Stimulated activated CD8-positive, alpha-beta memory T cell treated with anti-CD3 and anti-CD28 coated beads, Interleukin-15, amount 100 ng/mL, for 1 hour (primary cell): ENCODE results near the gene FGF14.

Source experiments
- DNase-seq: peaks from one replicate; pipeline ENCODE4 v3.0.0-alpha.2; 2020; ENCODE audit warnings: low read depth

Gene FGF14

DNA sequence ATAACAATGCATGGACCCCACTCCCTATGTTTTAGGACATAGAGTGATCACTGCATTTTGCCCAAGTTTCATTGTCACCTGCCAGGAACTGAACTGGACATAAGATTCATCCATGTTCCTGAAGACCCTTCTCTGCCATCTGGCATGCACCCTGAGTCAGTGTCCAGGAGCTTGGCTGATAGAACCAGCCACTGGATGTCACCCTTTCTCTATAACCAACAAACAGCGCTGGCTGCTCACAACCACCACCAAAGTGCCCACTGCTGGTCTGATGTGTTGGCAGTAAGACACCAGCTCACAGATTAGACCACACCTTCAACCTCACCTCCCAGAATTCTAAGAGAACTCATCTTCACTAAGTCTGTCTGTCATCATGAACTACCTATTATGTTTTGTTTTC lies 616.0 kb downstream of the FGF14 start:
- DNase-seq, result no peak

DNA sequence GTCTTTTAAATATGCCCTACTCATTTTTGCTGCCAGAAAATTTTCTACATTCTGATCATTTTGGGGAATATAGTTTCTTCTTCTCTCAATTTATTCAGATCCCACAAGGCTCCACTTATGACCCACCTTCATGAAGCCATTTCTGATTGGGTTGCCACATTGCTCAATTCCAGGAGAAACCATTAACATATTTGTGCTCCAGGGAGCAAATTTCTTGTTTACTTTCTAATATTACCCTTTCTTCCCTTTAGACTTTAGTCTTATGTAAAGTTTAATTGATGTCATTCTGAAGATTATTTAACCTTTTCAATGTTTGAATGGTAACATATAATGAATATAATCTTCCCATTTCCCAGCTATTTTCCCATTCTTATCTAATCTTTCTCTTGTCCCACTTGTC lies 617.5 kb downstream of the FGF14 start:
- DNase-seq, result no peak

DNA sequence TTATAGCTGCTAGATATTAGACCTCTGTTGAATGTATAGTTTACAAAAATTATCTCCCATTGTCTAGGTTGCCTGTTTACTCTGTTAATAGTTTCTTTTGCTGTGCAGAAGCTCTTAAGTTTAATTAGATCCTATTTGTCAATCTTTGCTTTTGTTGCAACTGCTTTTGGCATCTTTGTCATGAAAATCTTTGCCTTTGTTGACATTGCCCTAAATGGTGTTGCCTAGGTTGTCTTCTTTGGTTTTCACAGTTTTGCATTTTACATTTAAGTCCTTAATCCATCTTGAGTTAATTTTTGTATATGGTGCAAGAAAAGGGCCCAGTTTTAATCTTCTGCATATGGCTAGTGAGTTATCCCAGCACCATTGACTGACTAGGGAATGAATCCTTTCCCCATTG lies 618.3 kb downstream of the FGF14 start:
- no peak for DNase-seq

DNA sequence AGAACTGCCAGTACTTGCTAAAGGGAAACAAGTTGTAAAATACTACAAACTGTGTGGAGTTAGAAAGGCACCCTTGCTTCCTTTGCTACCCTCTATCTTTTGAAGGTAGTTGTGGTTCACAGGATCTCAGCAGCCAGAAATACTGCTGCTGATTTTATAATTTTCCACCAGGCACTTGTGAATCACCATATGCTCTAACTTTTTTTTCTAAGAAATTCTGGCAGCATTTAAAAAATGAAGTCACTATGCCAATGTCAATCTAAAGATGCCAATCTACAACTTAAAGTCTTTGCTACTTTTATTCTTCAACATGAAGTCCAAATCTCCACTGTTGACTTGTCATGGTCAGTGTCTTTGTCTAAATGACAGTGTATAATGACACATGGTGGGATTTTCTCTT lies 621.6 kb downstream of the FGF14 start:
- DNase-seq, result no peak

DNA sequence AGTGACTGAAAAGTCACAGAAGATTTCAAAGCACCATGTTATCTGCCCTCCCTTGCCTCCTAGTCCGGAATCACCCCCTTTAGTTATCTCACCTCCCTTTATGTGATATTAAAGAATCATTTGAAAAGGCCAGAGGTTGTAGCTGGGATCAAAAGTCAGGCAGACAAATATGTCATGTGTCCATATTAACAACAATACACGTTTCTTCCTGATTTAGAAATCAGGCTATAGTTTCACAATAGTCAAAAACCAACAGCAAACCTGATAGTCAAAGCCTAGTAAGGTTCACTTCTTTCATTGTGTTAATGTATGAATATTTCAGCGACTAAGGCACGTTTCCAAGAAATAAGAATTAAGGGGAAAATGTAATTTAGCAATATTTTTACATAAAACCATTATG lies 622.7 kb downstream of the FGF14 start:
- no peak for DNase-seq

DNA sequence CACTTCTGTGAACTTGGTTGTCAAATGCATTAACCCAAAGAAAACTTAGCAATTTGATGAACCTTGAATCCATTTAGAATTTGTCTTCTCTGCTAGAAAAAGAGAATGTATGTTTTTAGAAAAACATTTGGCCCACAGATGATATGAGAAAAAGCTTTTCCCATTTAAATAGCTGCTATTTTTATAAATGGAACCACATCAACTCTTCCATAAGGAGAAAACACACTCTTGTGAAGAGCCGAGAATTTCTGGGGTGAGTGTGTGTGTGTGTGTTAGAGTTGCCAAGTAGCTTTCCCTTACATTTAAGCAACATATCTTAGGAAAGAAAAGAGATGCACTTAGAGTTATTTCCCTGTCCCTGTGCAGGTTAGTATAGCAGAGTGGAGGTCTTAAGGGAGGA lies 626.6 kb downstream of the FGF14 start:
- no peak for DNase-seq

DNA sequence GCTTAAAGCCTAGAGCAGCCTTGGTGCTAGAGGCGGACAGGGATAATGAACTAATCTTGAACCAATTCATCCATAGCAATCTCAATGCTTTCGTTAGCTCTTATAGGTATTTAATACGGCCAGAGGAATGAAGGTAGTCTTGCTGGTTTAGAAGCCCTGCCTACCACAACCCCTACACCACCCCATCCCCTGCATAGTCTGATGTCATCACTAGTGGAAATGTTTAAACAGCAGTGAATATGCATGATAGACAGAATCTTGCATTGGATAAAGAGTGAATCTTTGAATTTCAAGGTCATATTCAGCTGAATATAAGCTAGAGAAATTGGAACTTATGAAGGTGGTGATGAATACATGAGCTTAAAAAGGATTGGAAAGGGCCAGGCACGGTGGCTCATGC lies 627.5 kb downstream of the FGF14 start:
- DNase-seq, result no peak

DNA sequence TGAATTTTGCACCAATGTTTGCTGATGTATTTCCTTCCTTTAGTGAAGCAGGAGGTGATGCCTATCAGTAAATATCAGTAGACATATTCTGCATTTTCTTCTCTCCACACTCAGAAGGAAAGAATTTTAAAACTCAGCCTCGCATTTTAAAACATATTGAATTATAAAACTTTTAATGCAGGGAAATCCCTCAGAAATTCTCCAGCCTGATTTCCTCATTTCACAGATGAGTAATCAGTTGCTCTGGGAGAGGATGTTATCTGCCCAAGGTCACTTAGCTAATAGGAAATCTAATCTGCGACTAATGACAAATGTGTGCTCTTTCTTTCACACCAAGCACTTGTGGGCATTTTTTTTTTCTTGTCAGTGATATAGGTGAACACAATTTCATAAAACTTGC lies 628.8 kb downstream of the FGF14 start:
- DNase-seq, result no peak

DNA sequence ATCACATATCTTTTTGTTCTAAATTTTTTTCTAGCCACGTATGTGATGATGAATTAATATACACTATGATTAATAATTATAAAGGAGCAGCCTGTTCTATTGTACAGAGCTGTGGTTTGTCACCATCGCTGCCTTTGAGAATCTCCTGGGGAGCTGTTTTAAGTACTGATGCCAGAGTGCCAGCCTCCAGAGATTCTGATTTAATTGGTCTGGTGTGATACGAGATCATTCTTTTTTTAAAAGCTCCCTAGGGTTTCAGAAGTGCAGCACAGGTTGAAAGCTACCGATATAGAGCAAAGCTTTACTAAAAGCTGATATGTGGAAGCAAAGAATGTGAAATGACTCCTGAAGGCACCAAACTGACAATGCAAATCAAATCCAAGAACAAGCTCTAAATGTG lies 634.7 kb downstream of the FGF14 start:
- no peak for DNase-seq

DNA sequence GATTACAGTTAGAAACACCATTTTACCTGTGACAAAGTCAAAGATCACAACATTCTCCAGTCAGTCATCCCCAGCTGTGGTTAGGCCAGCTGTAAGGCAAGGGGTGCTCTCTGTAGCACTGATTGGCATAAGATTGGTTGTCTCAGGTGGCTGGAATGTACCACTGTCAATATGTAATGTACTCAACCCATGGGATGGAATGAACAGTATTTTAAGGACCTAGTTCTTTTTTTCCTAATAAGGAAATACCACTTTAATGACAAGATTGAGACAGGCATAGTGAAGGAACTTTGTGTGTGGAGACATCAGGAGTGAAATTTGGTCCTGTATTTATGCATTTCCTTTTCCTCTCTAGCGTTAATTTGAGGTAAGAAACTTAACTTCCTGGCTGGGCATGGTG lies 638.7 kb downstream of the FGF14 start:
- no peak for DNase-seq

DNA sequence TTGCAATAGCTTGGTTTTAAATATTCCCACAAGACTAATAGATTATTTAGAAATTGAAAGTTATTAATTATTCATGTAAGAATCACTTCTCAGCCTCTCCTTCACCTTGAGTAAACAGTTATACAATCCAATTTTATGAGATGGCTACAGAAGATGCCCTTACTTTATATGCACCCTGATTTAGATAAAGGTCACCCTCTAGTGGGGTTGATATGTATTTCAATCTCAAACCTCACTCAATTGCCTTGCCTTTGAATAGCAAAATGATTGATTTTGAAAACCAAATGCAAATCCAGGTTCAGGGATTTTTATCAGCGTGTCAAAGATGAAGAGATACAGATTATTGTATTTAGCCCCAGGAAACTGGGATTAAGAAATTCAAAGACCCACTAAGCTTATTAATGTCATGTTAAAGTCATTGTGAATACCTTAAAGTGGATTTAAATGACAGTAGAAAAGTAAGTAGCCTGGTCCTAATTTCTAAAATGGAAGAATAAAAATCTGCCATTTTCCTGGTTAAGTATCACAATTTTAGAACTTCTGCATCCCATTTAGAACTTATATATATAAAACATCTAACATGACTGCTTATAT lies 644.3 kb downstream of the FGF14 start:
- DNase-seq, result no peak

DNA sequence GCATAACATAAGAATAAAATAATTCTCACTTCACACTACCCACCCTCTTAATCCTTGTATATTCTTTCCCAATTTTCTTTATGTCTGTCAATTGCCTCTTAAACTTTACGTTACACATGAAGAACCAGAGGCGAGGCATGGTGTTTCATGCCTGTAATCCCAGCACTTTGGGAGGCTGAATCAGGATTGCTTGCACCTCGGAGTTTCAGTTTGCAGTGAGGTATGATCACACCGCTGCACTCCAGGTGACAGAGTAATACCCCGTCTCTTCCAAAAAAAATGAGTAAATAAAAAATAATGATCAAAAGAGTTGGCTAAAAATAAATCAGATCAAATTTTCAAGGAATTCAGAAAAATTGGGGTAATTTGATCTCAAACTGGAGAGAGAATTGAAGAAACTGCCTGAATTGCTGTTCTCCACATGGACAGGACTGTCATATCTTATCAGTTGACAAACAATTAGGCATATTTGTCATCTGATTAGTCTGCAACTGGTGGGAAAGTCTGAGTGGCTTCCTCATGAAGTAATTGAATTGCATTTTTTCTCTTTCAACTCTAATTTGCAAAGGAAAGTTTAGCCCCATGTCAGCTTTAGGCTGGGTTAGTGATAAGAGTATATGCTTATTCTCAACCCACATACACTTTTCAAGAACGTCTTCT lies 646.5 kb downstream of the FGF14 start:
- DNase-seq, result no peak

DNA sequence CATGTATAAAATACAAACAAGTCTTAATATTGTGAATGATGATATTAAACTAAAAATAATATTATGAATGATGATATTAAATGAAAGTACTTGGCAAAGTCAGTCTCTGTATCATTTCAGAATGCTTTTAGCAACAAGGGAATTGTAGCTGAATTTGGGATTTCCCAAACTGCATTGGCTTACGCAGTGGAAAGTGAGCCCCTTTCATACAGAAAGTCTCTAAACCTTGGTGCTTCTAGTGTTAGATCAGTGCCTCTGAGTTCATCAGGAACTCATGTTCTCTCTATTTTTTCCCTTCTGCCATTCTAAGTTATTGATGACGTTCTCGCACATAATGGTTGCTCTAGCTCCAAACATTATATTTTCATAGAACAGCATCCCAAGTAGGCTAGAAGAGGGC lies 649.4 kb downstream of the FGF14 start:
- no peak for DNase-seq

DNA sequence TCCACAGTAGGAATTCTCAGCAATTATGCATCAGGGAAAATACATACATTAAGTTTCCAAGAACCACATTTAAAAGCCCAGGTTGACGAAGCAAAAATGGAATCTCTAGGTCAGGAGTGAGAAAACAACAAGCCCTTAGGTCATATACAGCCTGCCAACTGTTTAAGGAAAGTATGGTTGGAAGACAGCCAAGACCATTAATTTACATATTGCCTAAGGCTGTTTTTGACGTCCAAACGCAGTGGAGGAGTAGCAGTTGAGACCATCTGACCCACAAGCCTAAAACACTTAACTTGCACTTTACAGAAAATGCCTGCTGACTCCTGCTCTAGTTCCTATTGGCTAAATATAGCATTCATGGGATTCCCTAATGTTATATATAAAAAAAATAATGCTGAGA lies 650.4 kb downstream of the FGF14 start:
- DNase-seq, result no peak

DNA sequence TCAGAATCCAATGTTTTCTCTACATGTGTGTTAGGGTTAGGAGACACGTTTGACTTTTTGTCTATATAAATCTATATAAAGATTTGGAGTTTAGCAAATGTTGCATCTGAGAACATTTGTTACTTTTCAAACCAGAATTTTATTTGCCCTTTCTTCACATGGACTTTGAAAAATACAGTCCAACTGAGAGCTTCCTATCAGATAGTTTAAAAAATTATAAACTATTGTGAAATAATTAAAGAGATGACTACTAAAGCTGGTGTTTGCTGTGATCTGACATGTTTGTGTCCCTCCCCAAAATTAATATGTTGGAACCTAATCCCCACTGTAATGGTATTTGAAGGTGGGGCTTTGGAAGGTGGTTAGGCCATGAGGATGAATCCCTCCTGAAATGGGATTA lies 652.3 kb downstream of the FGF14 start:
- no peak for DNase-seq

DNA sequence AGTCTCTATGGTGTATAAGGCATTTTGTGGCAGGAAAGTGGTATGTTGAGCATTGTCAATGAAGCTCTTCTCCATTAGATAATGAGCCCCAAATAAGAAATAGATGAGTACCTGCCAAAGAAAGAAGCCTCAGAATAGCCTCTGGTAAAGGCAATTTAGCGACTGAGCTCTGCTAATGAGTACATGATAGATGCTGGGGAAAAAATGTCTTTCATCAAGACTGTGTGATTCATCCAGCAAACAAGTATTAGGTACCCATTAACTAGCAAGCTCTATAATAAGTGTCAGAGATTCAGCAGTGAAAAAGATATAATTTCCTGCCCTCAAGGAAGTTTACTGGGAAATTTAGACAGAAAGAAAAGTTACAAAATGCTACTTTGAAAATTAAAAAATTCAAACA lies 654.8 kb downstream of the FGF14 start:
- no peak for DNase-seq

DNA sequence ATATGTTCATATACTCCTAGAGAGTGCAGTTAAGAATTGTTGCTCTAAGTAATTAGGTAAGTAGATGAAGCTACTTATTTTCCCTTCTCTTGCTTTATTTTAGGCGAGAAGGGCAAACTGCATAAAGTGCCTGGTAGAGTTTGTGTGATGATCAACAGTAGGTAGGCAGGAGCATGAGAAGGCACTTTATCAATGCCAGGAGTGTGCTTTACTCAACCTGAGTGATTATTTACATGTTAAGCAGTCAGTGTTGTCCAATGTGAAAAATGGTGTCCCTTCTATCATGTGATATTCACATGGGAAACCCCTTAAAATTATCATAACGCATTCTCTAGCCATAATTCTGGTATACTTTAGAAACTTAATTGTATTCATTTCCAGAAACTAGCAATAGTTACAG lies 655.3 kb downstream of the FGF14 start:
- no peak for DNase-seq

DNA sequence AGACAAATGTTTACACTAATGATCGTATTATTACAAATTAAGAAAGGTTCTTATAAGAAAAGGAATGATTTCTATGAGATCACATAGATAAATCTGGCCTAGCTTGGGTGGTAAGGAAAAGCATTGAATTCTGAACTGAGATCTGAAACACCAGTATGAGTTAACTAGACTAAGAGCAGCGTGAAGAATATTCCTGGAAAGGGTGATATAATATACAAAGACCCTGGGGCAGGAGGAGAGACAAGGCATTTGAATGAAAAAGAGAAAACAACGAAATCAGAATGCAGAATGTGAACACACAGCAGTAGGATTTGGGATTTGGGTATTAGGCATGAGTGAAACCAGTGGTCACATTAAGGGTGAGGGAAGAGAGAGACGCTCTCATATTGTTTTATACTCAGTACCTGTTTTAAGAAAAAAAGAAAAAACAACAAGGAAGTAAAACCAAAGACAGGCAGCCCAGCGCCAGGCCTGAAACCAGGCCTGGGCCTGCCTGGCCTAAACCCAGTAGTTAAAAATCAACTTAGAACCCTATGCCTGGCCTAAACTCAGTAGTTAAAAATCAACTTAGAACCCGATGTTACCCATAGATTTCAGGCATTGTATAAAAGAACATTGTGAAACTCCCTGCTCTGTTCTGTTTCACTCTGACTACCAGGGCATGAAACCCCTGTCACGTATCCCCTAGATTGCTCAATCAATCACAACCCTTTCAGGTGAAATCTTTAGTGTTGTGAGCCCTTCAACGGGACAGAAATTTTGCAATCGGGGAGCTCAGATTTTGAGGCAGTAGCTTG lies 662.3 kb downstream of the FGF14 start:
- no peak for DNase-seq

DNA sequence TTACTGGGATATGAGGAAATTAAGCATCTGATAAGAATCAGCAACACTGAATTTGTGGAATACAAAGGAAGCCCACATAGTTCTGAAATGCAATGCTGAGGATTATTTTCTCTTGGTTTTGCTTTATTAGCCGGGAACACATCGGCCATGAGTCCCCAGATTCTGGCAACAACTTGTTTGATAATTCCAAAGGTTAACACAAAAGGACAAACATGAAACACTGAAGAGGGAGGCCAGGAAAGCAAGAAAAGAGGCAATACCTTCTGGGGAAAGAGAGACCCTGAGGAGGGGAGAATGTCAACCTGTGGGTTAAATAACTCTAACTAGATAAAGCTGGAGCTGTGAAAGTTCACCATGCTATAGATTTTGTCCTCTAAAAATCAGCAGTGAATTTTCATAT lies 663.5 kb downstream of the FGF14 start:
- no peak for DNase-seq

DNA sequence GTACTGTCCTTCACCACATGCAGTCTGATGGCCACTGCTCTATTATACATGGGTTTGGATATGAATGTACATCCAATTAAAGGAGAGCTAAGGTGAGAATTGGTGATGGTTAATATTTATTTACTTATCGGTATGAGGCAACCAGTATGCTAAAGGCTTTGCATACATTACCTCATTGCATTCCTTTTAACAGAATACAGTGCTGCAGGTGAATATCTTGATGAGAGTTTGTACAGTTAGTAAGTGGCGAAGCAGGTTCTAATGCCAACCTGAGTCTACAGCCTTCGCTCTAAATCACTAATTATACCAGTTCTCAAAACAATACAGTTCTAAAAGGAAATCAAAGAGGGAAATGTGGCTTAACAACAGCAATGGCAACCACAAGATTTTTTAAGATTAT lies 665.3 kb downstream of the FGF14 start:
- no peak for DNase-seq

DNA sequence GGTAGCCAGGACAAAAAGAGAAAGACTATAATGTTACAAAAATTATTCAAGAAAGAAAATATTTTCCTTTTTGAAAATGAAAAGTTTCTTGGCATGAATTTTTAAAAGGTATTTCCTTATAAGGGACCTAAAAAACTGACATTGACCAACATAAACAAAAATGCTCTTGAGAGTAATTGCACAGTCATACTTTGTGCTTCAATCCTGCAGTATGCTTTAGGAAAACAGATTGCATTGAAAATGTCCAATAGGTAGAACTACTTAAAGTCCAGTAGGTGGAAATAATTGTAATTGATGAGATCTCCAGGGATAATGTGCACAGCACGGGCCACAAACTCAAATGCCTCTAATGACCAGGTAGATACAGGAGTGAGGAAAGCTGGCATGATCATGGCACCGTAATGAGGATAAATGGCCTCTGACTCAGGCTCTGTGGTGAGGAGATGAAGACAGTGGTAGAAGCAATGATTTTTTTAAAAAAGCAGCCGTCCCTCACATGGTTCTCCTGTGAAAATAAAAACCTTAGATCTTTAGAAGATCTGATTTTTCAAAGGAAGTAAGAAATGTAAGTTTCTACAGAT lies 671.3 kb downstream of the FGF14 start:
- DNase-seq, result no peak

DNA sequence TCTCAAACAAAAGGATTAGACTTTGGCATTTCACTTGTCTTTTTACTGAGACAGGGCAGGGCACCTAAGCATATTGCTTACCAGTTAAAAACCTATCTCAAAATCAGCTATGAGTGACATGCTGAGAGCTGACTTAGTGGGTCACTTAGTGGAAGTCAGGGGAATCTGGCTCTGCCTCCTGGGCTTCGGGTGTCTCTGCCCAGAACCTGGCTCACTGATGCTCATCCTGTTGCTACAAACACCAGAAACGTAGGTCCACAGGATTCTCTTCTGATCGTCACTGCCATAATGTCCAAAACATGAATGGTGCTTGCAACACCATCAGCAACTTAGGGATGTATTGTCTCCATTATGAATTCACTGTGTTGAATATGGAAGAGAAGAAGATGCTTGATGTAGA lies 673.2 kb downstream of the FGF14 start:
- DNase-seq, result no peak

DNA sequence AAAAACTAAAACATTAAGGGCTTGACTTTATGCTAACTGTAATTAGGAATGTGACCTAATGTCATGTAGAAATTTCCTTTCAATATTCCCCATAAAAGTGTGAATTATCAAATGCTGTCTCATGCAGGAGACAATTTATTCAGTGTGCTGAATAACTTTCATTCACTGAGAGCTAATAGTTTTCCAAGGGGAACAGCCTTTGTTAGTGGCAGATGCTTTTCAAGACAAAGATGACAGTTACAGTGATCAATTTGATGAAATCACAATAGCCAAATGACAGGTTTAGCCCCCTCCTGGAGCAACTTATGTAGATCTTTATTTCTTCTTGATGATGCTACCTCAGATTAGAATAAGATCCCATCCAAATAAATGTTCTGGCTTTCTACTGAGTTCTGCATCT lies 673.8 kb downstream of the FGF14 start:
- DNase-seq, result no peak
